Stimulated activated CD8-positive, alpha-beta memory T cell treated with anti-CD3 and anti-CD28 coated beads, Interleukin-2, amount 100 ng/mL, for 48 hours (primary cell): Measurements from ENCODE around the gene PKN3.
"Not testable (repeated sequence)": the region's sequence is repeated elsewhere in the genome, so short reads cannot be mapped to it uniquely, and the experiment has no call there.

Experiments used
- DNase-seq, 2 donors: peaks; one replicate each; pipeline ENCODE4 v3.0.0-alpha.2; 2020; ENCODE audit warnings: low read depth in 2 of 2

PKN3 gene

GRCh38 chr9:128693738-128694137, 8.6 kb upstream of the PKN3 start:
- not testable (repeated sequence) for DNase-seq

GRCh38 chr9:128694344-128694743, 8.0 kb upstream of the PKN3 start:
- no peak for DNase-seq

GRCh38 chr9:128696923-128697707, 5.2 kb upstream of the PKN3 start:
- DNase-seq = no peak

- DNase-seq = not testable (repeated sequence)
These were observed 3.1 kb upstream of the PKN3 start for GRCh38 chr9:128699096-128699795.

- DNase-seq = no peak
These were observed 962 bp upstream of the PKN3 start for GRCh38 chr9:128701227-128701854.

- no peak for DNase-seq
These were observed 779 bp downstream of the PKN3 start for GRCh38 chr9:128702949-128703615.

- DNase-seq = no peak
These were observed 1.5 kb downstream of the PKN3 start for GRCh38 chr9:128703616-128704355.

GRCh38 chr9:128704356-128704670, 2.0 kb downstream of the PKN3 start:
- no peak for DNase-seq

- DNase-seq = no peak
These were observed 3.0 kb downstream of the PKN3 start for GRCh38 chr9:128705051-128705965.

- DNase-seq = no peak
These were observed 3.7 kb downstream of the PKN3 start for GRCh38 chr9:128706045-128706444.

- no peak for DNase-seq
These were observed 4.5 kb downstream of the PKN3 start for GRCh38 chr9:128706671-128707381.

- no peak for DNase-seq
These were observed 5.1 kb downstream of the PKN3 start for GRCh38 chr9:128707446-128707845.

GRCh38 chr9:128712451-128713410, 10.4 kb downstream of the PKN3 start:
- DNase-seq = no peak

GRCh38 chr9:128713411-128713780, 11.1 kb downstream of the PKN3 start:
- DNase-seq = no peak

- DNase-seq = no peak
These were observed 11.8 kb downstream of the PKN3 start for GRCh38 chr9:128713941-128714573.

- no peak for DNase-seq
These were observed 12.5 kb downstream of the PKN3 start for GRCh38 chr9:128714586-128715435.

- DNase-seq = no peak
These were observed 13.1 kb downstream of the PKN3 start for GRCh38 chr9:128715436-128715750.
